ENCODE measurements around the gene CHRNA7.

CHRNA7 gene

DNA sequence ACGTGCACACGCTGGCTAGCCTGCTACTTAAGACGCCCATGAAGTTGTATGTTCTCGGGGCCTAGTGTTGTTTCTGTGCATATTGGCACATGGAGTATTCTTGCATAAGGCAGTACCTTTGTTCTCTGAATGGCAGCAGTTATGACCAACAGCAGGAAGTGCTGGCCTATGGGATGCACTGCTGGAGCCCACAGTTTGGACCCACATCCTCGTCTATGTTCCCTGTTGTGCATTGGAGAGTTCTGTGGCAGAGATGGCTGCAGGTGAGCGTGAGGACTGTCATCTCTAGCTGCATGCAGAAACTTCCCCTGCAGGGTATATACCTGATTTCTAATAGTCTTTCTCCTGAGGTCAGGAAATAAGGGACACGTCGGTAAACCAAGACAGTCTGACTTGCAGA, 81.8 kb downstream of the CHRNA7 start:
- no peak for DNase-seq (ENCODE audit: low read depth in 1 of 2, low spot score in 1 of 2)
- in situ Hi-C loops (cut with HindIII; ENCODE audit: low pct_unique_long_range_greater_than_20kb, low sequenced_read_pairs) = no loop called here
- TF ChIP-seq JUND (IDR thresholded peaks at IDR 0.05; ENCODE audit: low read depth) = no peak

DNA sequence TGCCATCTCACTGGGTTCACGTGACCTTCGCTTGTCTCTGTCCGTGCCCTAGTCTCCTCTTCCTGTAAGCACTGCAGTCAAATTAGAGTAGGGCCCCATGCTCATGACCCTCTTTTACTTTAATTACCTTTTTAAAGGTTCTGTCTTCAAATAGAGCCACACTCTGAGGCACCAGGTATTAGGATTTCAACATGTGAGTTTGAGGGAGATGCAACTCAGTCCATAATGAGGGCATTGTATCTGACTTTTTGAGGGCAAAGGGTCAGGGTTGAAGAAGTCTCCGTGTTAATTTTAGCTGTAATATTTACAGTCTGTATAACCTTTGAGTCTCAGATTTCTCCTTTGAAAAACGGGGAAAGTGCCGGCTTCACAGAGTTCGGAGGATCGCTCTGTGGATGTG, 82.9 kb downstream of the CHRNA7 start:
- in situ Hi-C loops (cut with HindIII; ENCODE audit: low pct_unique_long_range_greater_than_20kb, low sequenced_read_pairs) = no loop called here
- no peak for DNase-seq (ENCODE audit: low read depth in 1 of 2, low spot score in 1 of 2)
- TF ChIP-seq JUND (IDR thresholded peaks at IDR 0.05; ENCODE audit: low read depth) = no peak

GRCh38 chr15:32117122-32117521, 86.8 kb downstream of the CHRNA7 start:
- no peak for TF ChIP-seq JUND (IDR thresholded peaks at IDR 0.05; ENCODE audit: low read depth)
- DNase-seq (ENCODE audit: low read depth in 1 of 2, low spot score in 1 of 2) = no peak
- in situ Hi-C loops (cut with HindIII; ENCODE audit: low pct_unique_long_range_greater_than_20kb, low sequenced_read_pairs) = no loop called here

DNA sequence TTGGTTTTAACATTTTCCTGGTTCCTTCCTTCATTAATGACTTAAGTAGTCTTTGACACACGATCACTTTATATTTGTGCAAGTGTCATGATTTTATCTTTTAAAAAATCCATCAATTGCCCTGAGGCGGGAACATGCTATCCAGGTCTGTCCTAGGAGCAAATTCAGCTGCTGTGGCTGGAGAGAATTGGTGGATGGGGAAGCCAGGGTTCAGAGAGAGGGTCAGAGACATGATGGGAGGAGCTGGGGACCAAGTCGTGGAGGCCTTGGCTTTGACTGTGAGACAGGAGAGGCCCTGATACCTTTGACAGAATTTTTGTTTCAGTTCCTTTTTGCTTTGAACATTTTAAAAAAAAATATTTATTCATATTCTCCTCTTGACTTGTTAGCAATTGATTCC, 89.0 kb downstream of the CHRNA7 start:
- in situ Hi-C loops (cut with HindIII; ENCODE audit: low pct_unique_long_range_greater_than_20kb, low sequenced_read_pairs) = no loop called here
- no peak for TF ChIP-seq JUND (IDR thresholded peaks at IDR 0.05; ENCODE audit: low read depth)
- no peak for DNase-seq (ENCODE audit: low read depth in 1 of 2, low spot score in 1 of 2)

GRCh38 chr15:32119694-32120330, 89.5 kb downstream of the CHRNA7 start:
- no peak for TF ChIP-seq JUND (IDR thresholded peaks at IDR 0.05; ENCODE audit: low read depth)
- in situ Hi-C loops (cut with HindIII; ENCODE audit: low pct_unique_long_range_greater_than_20kb, low sequenced_read_pairs) = no loop called here
- DNase-seq (ENCODE audit: low read depth in 1 of 2, low spot score in 1 of 2) = no peak

DNA sequence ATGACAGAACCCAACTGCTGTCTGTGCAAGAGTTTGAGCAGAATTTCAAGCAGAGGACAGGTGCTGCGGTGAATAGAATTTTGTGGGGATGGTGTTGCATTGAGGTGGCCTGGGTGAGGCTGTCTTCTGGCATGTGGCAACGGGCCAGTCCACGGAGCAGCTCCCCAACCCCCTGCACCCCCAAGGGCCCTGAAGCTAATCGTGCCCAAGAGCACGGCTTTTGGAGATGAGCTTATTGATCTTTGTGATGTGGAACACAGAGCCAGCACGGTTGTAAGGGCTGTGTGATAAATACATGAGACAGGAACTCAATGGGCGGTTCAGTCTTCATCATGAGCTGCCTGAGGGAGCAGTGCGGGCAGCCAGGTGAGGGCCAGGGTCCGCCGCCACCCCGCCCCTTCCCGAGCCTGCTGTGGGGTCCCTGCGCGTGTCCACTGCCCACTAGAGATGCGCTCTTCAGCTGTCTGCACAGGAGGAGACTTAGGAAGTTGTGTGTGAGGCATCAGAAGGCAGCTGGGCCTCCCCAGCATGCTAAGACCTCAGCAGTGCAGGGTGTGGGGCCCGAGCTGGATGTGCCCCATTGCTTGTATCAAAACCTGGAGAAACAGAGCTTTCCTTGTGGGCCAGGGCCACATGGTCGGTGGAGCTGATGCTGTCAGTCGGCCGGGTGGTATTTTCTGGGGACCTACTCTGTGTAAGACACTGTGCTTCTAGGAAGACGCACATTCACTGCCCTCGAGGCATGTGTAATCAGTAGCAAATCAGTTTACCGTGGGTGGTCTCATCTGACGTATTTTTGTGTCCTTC, 90.5 kb downstream of the CHRNA7 start:
- in situ Hi-C loops (cut with HindIII; ENCODE audit: low pct_unique_long_range_greater_than_20kb, low sequenced_read_pairs) = no loop called here
- no peak for DNase-seq (ENCODE audit: low read depth in 1 of 2, low spot score in 1 of 2)
- TF ChIP-seq JUND (IDR thresholded peaks at IDR 0.05; ENCODE audit: low read depth) = no peak

DNA sequence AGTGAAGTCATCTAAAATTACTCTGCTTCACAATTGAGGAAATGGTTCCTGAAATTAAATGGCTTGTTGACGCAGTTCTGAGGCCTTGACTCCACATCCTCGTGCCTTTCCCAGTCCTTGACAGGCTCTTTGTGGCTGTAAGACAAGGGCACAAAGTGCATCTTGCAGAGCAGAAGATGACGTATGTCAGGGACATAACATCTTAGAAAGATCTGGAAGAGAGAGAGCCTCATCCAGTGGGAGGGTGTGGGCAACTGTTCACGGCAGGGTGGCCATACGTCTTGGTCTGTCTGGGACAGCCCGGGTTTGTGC, 91.0 kb downstream of the CHRNA7 start:
- in situ Hi-C loops (cut with HindIII; ENCODE audit: low pct_unique_long_range_greater_than_20kb, low sequenced_read_pairs) = no loop called here
- no peak for TF ChIP-seq JUND (IDR thresholded peaks at IDR 0.05; ENCODE audit: low read depth)
- DNase-seq (ENCODE audit: low read depth in 1 of 2, low spot score in 1 of 2) = no peak

GRCh38 chr15:32122013-32122412, 91.7 kb downstream of the CHRNA7 start:
- in situ Hi-C loops (cut with HindIII; ENCODE audit: low pct_unique_long_range_greater_than_20kb, low sequenced_read_pairs) = no loop called here

GRCh38 chr15:32123473-32123872, 93.2 kb downstream of the CHRNA7 start:
- no peak for TF ChIP-seq JUND (IDR thresholded peaks at IDR 0.05; ENCODE audit: low read depth)
- DNase-seq (ENCODE audit: low read depth in 1 of 2, low spot score in 1 of 2) = no peak
- in situ Hi-C loops (cut with HindIII; ENCODE audit: low pct_unique_long_range_greater_than_20kb, low sequenced_read_pairs) = no loop called here

More at GRCh38 chr15:32122013-32122412, 91.7 kb downstream of the CHRNA7 start:
- no peak for DNase-seq (ENCODE audit: low read depth in 1 of 2, low spot score in 1 of 2)
- TF ChIP-seq JUND (IDR thresholded peaks at IDR 0.05; ENCODE audit: low read depth) = no peak

GRCh38 chr15:32124726-32125125, 94.4 kb downstream of the CHRNA7 start:
- in situ Hi-C loops (cut with HindIII; ENCODE audit: low pct_unique_long_range_greater_than_20kb, low sequenced_read_pairs) = no loop called here
- TF ChIP-seq JUND (IDR thresholded peaks at IDR 0.05; ENCODE audit: low read depth) = no peak

GRCh38 chr15:32125595-32125994, 95.3 kb downstream of the CHRNA7 start:
- no peak for TF ChIP-seq JUND (IDR thresholded peaks at IDR 0.05; ENCODE audit: low read depth)
- in situ Hi-C loops (cut with HindIII; ENCODE audit: low pct_unique_long_range_greater_than_20kb, low sequenced_read_pairs) = no loop called here
- DNase-seq (ENCODE audit: low read depth in 1 of 2, low spot score in 1 of 2) = no peak

More at GRCh38 chr15:32124726-32125125, 94.4 kb downstream of the CHRNA7 start:
- no peak for DNase-seq (ENCODE audit: low read depth in 1 of 2, low spot score in 1 of 2)

DNA sequence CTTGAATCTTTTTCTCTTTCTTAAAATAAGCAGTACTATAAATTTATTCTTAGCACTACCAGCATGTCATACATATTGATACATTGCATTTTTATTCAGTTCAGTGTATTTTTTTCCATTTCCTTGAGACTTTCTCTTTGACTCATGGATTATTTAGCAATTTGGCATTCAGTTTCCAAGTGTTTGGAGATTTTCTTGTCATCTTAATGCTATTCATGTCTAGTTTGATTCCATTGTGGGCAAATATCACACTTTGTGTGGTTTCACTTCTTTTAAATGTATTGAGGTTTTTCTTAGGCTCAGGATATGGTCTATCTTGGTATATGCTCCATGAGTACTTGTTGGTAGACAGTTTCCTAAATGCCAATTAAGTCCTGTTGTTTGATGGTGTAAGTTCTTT, 99.5 kb downstream of the CHRNA7 start:
- in situ Hi-C loops (cut with HindIII; ENCODE audit: low pct_unique_long_range_greater_than_20kb, low sequenced_read_pairs) = no loop called here
- no peak for DNase-seq (ENCODE audit: low read depth in 1 of 2, low spot score in 1 of 2)
- no peak for TF ChIP-seq JUND (IDR thresholded peaks at IDR 0.05; ENCODE audit: low read depth)

GRCh38 chr15:32130823-32131222, 100.5 kb downstream of the CHRNA7 start:
- no peak for TF ChIP-seq JUND (IDR thresholded peaks at IDR 0.05; ENCODE audit: low read depth)
- in situ Hi-C loops (cut with HindIII; ENCODE audit: low pct_unique_long_range_greater_than_20kb, low sequenced_read_pairs) = no loop called here
- DNase-seq (ENCODE audit: low read depth in 1 of 2, low spot score in 1 of 2) = no peak
